Heart right ventricle (tissue), 16 donors: ENCODE results near the gene ELFN1. TPM values are rescaled to one million over a fixed set of nuclear protein-coding genes. Genes with fewer than 3 reads are reported as not detected.

Source experiments
- ATAC-seq, 8 donors: fragments of 200-7000 bp; cut with Tn5 transposase; one replicate each; pipeline ENCODE4 v1.9.1; 2020; ENCODE audit warnings: mild to moderate bottlenecking in 8 of 8, moderate library complexity in 8 of 8, moderate number of reproducible peaks in 1 of 8
- DNase-seq, 2 donors: peaks; one replicate each; pipeline ENCODE4 v3.0.0-alpha.2; 2020
- H3K27ac ChIP-seq, 10 donors: fragments of 200-600 bp; sonication (generic) in 2 of 10; one replicate each; pipeline versions ENCODE4 v1.5.0 to v1.8.0; 2020 to 2022; ENCODE audit warnings: mild to moderate bottlenecking in 3 of 10
- H3K27me3 ChIP-seq, 7 donors: fragments of 200-600 bp; one replicate each; pipeline ENCODE4 v1.8.0; 2021 to 2022; ENCODE audit warnings: mild to moderate bottlenecking in 2 of 7
- H3K36me3 ChIP-seq, 9 donors: fragments of 200-600 bp; sonication (generic) in 1 of 9; one replicate each; pipeline versions ENCODE4 v1.5.0 to v1.8.0; 2020 to 2022; ENCODE audit warnings: mild to moderate bottlenecking in 2 of 9
- H3K4me1 ChIP-seq, 9 donors: fragments of 200-600 bp; sonication (generic) in 1 of 9; one replicate each; pipeline versions ENCODE4 v1.5.0 to v1.8.0; 2020 to 2022; ENCODE audit warnings: mild to moderate bottlenecking in 4 of 9
- H3K4me3 ChIP-seq, 10 donors: fragments of 200-600 bp; sonication (generic) in 2 of 10; one replicate each; pipeline versions ENCODE4 v1.5.0 to v1.8.0; 2020 to 2022; ENCODE audit warnings: mild to moderate bottlenecking in 7 of 10, moderate library complexity in 2 of 10
- H3K9me3 ChIP-seq, 11 donors: fragments of 200-600 bp in 10 of 11; sonication (generic) in 2 of 11; one replicate each; pipeline versions ENCODE4 v1.5.0 to v1.8.0; 2013 to 2022; ENCODE audit warnings: mild to moderate bottlenecking in 2 of 11, control low read depth in 1 of 11, moderate library complexity in 1 of 11
- whole genome bisulfite sequencing, 2 donors: extraction: QIAGEN DNeasy Blood & Tissue Kit; methylation state at CpG; one replicate each; pipeline ENCODE4 v1.1.7; 2013; ENCODE audit warnings: inconsistent platforms in 1 of 2; 5-methylcytosine and 5-hydroxymethylcytosine counted together
- intact Hi-C, 10 donors: fragments of 100-400 bp; cut with DNase I; formaldehyde crosslinking; loops; one replicate each; pipeline versions ENCODE4 v1.11.1 to v1.14.2; 2022
- polyA plus RNA-seq, 2 donors: library from polyadenylated mRNA; stranded (reverse); fragments of 200-250 nt; gene quantifications; one replicate each; pipeline ENCODE4 v1.2.3, GENCODE V29; 2013
- total RNA-seq, 10 donors: library from RNA; stranded (reverse); fragmentation: NEBNext Ultra II Directional in 3 of 10; extraction: Animal tissue kit (Norgen Biotek cat#: 25700) in 3 of 10; gene quantifications; one replicate each; pipeline versions ENCODE4 v1.2.1 to v1.2.4, GENCODE V29; 2021 to 2023
- TF ChIP-seq, protein P1 (sequence below), 9 donors: fragments of 200-600 bp; sonication (generic) in 2 of 9; IDR thresholded peaks; one replicate each; pipeline versions ENCODE4 v1.5.0 to v1.8.0; 2021 to 2022; ENCODE audit warnings: antibody characterized with exemption in 9 of 9, mild to moderate bottlenecking in 5 of 9, moderate library complexity in 1 of 9
- donor health status: Arrhythmogenic right ventricular cardiomyopathy.
- donor health status: ischemic (EF 13 %, LVEDD 7.1; RV severe dilation, severe dysfunction).
- donor health status: healthy with polysubstance abuse.
- donor health status: DM: no; HTN: yes; CAD: no.
- donor health status: DM: no; HTN: no; CAD: no.
- donor health status: ischemic (EF 25% LVEDD 6.9; RV normal size, moderate dysfunction).
- donor health status: ischemic (EF 25% LVEDD 5.7; RV mildly dilated, moderate dysfunction).
- donor health status: healthy.
- donor health status: DM: yes; HTN: yes; CAD: no.
- donor health status: Ischemic cardiomyopathy.
- donor health status: ischemic (EF 35%, LVEDD 5.7; RV mildly dilated, moderate dysfunction).
- donor health status: nonischemic (EF 11% LVEDD 7.7; RV severe dilation, severe dysfunction).
- donor health status: DM: yes; HTN: yes; CAD: no.
- donor health status: PGD.
- donor health status: ischemic (EF 29% LVEDD 5.4; RV normal size, mild dysfunction).
- donor health status: nonischemic (EF 23%, LVEDD 6.1; RV moderate dilation, normal function).

ELFN1 gene
- total and polyA plus RNA-seq, 12 donors, result 3.0 to 9.5 (median 6.0) TPM

DNA sequence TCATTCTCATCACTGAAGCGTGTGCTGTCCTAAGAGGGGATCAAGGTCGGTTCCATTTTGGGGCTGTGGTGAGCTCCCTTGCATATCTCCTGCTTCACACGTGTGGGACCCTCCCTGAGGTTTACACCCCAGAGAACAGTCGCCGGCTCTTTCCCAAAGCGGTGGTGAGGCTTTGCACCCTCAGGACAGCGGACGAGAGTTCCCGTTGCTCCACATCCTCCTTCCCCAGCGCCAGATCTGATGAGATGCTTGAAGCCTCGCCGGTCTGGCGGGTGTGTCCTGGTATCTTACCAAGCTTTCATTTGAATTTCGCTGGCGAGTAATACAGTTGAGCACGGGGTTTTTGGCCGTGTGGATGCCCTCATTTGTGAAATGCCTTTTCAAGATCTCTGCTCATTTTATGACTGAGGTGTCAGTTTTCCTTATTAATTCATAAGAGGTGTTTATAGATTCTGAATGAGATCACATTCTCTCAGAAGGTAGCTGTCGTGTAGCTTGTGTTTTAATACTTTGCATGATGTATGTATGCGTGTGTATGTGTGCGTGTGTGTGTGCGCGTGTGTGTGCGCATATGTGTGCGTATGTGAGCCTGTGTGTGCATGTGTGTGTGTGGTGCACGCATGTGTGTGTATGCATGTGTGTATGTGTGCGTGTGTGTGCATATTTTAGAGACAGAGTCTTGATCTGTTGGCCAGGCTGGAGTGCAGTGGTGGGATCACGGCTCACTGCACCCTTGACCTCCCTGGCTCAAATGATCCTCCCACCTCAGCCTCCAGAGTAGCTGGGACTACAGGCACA, 30.7 kb downstream of the ELFN1 start:
- Histone ChIP-seq H3K4me3 (no peak overlapping the region), H3K36me3 (no peaks in the 10 kb centered on the region), H3K9me3 (peaks cover 0 to 26% (median 6%) of the 10 kb centered on the region in 11 donors), H3K27ac (no peak overlapping the region), H3K27me3 (peaks cover 0 to 5% (median 0%) of the 10 kb centered on the region in 7 donors), H3K4me1 (peaks cover 0 to 5% (median 0%) of the 10 kb centered on the region in 9 donors)
- no peak for ATAC-seq
- TF ChIP-seq, protein P1, sequence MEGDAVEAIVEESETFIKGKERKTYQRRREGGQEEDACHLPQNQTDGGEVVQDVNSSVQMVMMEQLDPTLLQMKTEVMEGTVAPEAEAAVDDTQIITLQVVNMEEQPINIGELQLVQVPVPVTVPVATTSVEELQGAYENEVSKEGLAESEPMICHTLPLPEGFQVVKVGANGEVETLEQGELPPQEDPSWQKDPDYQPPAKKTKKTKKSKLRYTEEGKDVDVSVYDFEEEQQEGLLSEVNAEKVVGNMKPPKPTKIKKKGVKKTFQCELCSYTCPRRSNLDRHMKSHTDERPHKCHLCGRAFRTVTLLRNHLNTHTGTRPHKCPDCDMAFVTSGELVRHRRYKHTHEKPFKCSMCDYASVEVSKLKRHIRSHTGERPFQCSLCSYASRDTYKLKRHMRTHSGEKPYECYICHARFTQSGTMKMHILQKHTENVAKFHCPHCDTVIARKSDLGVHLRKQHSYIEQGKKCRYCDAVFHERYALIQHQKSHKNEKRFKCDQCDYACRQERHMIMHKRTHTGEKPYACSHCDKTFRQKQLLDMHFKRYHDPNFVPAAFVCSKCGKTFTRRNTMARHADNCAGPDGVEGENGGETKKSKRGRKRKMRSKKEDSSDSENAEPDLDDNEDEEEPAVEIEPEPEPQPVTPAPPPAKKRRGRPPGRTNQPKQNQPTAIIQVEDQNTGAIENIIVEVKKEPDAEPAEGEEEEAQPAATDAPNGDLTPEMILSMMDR (IDR thresholded peaks at IDR 0.05), result no peak
- DNase-seq, result no peak
- intact Hi-C loops, result no loop called here
- WGBS, 2 donors, result 84 to 93% methylated on average over 27 of the region's 27 CpGs

DNA sequence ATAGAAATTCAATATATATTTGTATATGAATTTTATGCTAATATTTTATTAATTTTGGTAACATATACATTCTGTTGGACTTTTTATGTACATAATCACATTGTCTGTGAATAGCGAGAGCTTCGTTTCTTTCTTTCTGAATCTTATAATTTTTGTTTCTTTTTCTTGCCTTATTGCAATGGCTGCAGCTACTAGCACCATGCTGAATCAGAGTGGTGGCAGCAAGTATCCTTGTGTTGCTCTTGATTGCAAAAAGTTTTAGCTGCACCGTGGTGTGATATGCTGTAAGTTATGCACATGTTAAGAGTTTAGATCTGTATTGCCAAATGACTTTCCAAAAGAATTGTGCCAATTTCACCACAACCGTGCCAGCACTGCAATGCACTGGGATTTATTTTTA, 32.6 kb downstream of the ELFN1 start:
- TF ChIP-seq, protein P1 (IDR thresholded peaks at IDR 0.05), result no peak
- no peaks in the 10 kb centered on the region for H3K36me3 ChIP-seq
- peaks cover 0 to 5% (median 0%) of the 10 kb centered on the region in 7 donors for H3K27me3 ChIP-seq
- intact Hi-C loops, result no loop called here
- H3K4me1 ChIP-seq, result no peaks in the 10 kb centered on the region
- H3K4me3 ChIP-seq, result no peak overlapping the region
- peaks cover 0 to 26% (median 6%) of the 10 kb centered on the region in 11 donors for H3K9me3 ChIP-seq
- ATAC-seq, result no peak
- WGBS, 2 donors, result 98% methylated on average over 4 of the region's 4 CpGs
- H3K27ac ChIP-seq, result no peak overlapping the region
- no peak for DNase-seq

DNA sequence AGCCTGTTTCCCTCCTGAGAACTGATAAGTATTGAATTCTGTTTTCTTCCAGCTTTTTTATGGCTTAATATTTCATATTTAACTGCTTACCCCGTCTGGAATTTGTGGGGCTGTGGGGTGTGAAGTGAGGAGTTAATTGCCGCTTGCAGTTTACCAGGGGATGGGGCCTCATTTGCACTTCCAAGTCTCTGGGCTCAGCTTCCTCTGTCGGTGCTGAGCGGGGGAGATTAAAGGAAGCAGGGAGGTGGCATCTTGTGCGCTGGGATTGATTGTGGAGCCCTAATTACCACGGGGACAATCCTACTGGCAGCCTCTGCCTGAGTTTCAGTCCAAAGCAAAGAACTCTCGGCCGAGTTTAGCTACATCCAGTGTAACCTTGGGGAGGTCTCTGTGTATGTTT, 33.4 kb downstream of the ELFN1 start:
- ATAC-seq, result no peak
- Histone ChIP-seq H3K9me3 (peaks cover 0 to 26% (median 6%) of the 10 kb centered on the region in 11 donors), H3K36me3 (no peaks in the 10 kb centered on the region), H3K27ac (no peak overlapping the region), H3K27me3 (no peaks in the 10 kb centered on the region), H3K4me1 (no peaks in the 10 kb centered on the region), H3K4me3 (no peak overlapping the region)
- intact Hi-C loops, result no loop called here
- WGBS, 2 donors, result 27 to 46% methylated on average over 8 of the region's 8 CpGs
- DNase-seq, result no peak
- TF ChIP-seq, protein P1 (IDR thresholded peaks at IDR 0.05), result no peak

DNA sequence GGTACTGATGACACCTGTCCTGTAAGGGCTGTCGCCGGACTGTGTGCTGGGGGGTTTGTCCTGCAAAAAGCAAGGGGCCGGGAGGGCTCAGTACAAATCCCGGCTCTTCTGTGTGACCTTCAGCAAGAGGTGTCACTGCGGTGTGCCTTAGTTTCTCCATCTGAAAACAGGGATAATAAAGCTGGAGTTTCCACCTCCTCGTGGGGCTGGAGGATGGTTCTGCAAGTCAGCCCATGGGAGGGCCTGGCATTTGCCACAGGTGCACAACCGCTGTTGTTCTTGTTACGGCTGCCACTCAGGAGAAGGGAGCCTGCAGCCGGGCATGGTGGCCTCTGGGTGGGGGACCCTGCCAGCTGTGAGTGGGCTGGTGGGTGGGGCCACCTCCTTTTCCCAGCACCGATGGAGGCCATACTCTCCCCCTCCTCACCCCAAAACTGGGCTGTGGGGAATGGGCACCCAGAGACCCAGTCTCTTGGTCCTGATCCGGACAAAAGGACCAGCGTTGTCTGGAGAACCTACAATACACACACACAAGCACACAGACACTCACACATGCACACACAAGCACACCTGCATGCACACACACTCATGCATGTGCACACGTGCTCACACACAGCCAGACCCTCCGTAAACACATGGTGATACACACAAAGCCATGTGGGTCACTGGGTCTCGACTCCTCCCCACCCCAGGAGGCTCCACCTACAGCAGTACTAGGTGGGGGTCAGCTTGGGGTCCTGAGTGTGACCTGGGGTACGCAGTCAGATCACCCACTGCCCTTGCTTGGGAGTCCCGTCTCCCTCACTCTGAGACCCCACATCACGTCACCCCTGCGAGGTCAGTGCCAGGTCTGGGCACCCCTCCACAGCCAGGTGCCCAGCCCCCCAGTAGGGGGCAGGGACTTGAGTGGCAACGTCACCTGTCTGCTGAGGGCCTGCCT, 34.1 kb downstream of the ELFN1 start:
- intact Hi-C loops, result no loop called here
- ATAC-seq, result peak in 2 of 8 donors; percentile 7 to 37
- no peak overlapping the region for H3K27ac ChIP-seq

More for the DNA sequence above, 34.1 kb downstream of the ELFN1 start:
- 84 to 91% methylated on average over 20 of the region's 20 CpGs for WGBS, 2 donors
- H3K4me3 ChIP-seq, result no peak overlapping the region
- peaks cover 0 to 3% (median 0%) of the 10 kb centered on the region in 9 donors for H3K36me3 ChIP-seq
- H3K4me1 ChIP-seq, result no peaks in the 10 kb centered on the region
- no peak for DNase-seq
- peaks cover 0 to 28% (median 6%) of the 10 kb centered on the region in 11 donors for H3K9me3 ChIP-seq
- TF ChIP-seq, protein P1 (IDR thresholded peaks at IDR 0.05), result no peak
- no peaks in the 10 kb centered on the region for H3K27me3 ChIP-seq
